ENCODE data around the gene M6PR. TPM values are rescaled to one million over a fixed set of nuclear protein-coding genes. Genes with fewer than 3 reads are reported as not detected.
"Not testable (repeated sequence)": the region's sequence is repeated elsewhere in the genome, so short reads cannot be mapped to it uniquely, and the experiment has no call there.

The M6PR gene
- total and polyA plus RNA-seq, 5 donors from 2014 or later = 132 to 272 (median 255) TPM

DNA sequence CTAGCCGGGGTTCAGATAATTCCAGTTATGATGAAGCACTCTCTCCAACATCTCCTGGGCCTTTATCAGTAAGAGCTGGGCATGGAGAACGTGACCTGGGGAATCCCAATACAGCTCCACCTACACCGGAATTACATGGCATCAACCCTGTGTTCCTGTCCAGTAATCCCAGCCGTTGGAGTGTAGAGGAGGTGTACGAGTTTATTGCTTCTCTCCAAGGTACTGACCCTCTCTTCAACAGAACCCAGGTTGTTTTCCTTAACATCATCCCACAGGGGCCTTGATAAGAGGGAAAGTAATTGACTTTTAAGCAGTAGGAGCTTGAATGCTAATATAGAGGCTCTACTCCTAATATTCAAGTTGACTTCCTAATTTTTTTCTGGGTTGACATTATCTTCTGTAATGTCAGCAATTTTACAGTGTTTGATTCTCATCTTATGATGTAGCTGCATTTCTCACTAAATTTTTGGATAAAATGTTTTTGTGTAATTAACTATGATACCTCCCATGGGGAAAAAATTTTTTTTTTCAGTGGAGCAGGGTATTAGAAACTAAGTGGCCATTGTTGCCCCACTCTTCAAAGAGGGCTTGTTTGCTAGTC, 11.5 kb downstream of the M6PR start:
- Mint-ChIP-seq H3K27ac (peak overlapping the region in 1 of 3 donors; percentile 83), H3K36me3 (peaks cover 51% of the 10 kb centered on the region)
- H3K27me3 ChIP-seq (ENCODE audit: control insufficient read depth, insufficient read depth, low read length); H3K27ac ChIP-seq (ENCODE audit: insufficient read depth, low read length, poor library complexity, severe bottlenecking); H3K4me1 ChIP-seq (ENCODE audit: control insufficient read depth, insufficient read depth, low read length, poor library complexity, severe bottlenecking); DNase-seq; H3K9me3 Mint-ChIP-seq; ATAC-seq (ENCODE audit: low read depth in 2 of 2); H3K4me3 Mint-ChIP-seq; H3K9me3 ChIP-seq (ENCODE audit: control insufficient read depth in 2 of 2, low read length in 2 of 2); H3K4me3 ChIP-seq (ENCODE audit: low read depth, low read length); H3K4me1 Mint-ChIP-seq; H3K27me3 Mint-ChIP-seq: not testable (repeated sequence)
- H3K36me3 ChIP-seq (ENCODE audit: control insufficient read depth, insufficient read depth, low read length) = peaks cover 56% of the 10 kb centered on the region

DNA sequence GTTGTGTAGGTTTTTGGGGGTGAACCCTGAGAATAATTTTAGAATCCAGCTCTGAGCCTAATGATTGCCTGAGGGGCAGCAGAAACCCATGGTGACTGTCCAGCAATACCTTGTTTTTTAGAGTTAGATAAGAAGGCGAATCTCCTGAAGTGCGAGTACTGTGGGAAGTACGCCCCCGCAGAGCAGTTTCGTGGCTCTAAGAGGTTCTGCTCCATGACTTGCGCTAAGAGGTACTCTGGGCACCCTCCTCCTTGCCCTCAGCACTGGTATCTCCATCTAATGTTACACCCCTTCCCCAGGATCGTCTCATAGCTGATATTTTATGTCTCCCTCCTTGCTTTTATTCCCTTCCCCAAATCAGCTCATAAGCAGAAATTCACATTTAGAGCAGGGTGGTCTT, 12.7 kb downstream of the M6PR start:
- peaks cover 0 to 4% (median 1%) of the 10 kb centered on the region in 4 donors for H3K4me1 Mint-ChIP-seq
- no peaks in the 10 kb centered on the region for H3K9me3 ChIP-seq (ENCODE audit: control insufficient read depth in 2 of 2, low read length in 2 of 2)
- peaks cover 51% of the 10 kb centered on the region for H3K36me3 ChIP-seq (ENCODE audit: control insufficient read depth, insufficient read depth, low read length)
- DNase-seq (no peak), ATAC-seq (ENCODE audit: low read depth in 2 of 2) (no peak)
- no peaks in the 10 kb centered on the region for H3K27me3 Mint-ChIP-seq
- H3K4me3 Mint-ChIP-seq = no peak overlapping the region
- no peaks in the 10 kb centered on the region for H3K27me3 ChIP-seq (ENCODE audit: control insufficient read depth, insufficient read depth, low read length)
- peak overlapping the region in 1 of 3 donors; percentile 26 for H3K27ac Mint-ChIP-seq
- peaks cover 48% of the 10 kb centered on the region for H3K36me3 Mint-ChIP-seq
- no peaks in the 10 kb centered on the region for H3K4me1 ChIP-seq (ENCODE audit: control insufficient read depth, insufficient read depth, low read length, poor library complexity, severe bottlenecking)
- H3K9me3 Mint-ChIP-seq = no peaks in the 10 kb centered on the region
- no peak overlapping the region for H3K4me3 ChIP-seq (ENCODE audit: low read depth, low read length)
- H3K27ac ChIP-seq (ENCODE audit: insufficient read depth, low read length, poor library complexity, severe bottlenecking) = no peak overlapping the region

DNA sequence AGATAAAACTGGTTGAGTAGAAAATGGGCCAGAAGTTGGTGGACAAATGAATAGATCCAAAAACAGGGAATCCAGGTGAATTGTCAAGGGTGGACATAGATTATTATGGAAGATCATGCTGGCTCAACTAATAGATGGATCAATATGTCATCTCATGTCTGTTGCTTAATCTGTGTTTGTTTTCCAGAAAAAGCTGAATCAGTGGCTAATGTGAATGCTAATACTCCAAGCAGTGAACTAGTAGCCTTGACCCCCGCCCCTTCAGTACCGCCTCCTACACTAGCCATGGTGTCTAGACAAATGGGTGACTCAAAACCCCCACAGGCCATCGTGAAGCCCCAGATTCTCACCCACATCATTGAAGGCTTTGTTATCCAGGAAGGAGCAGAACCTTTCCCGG, 15.4 kb downstream of the M6PR start:
- Mint-ChIP-seq H3K36me3 (peaks cover 47% of the 10 kb centered on the region), H3K27ac (peak overlapping the region in 2 of 3 donors; percentile 5 to 58)
- not testable (repeated sequence) for H3K4me1 Mint-ChIP-seq; H3K9me3 ChIP-seq (ENCODE audit: control insufficient read depth in 2 of 2, low read length in 2 of 2); H3K27me3 ChIP-seq (ENCODE audit: control insufficient read depth, insufficient read depth, low read length); H3K9me3 Mint-ChIP-seq; DNase-seq; ATAC-seq (ENCODE audit: low read depth in 2 of 2); H3K4me1 ChIP-seq (ENCODE audit: control insufficient read depth, insufficient read depth, low read length, poor library complexity, severe bottlenecking); H3K4me3 ChIP-seq (ENCODE audit: low read depth, low read length); H3K27me3 Mint-ChIP-seq; H3K27ac ChIP-seq (ENCODE audit: insufficient read depth, low read length, poor library complexity, severe bottlenecking); H3K4me3 Mint-ChIP-seq
- H3K36me3 ChIP-seq (ENCODE audit: control insufficient read depth, insufficient read depth, low read length) = peaks cover 55% of the 10 kb centered on the region

DNA sequence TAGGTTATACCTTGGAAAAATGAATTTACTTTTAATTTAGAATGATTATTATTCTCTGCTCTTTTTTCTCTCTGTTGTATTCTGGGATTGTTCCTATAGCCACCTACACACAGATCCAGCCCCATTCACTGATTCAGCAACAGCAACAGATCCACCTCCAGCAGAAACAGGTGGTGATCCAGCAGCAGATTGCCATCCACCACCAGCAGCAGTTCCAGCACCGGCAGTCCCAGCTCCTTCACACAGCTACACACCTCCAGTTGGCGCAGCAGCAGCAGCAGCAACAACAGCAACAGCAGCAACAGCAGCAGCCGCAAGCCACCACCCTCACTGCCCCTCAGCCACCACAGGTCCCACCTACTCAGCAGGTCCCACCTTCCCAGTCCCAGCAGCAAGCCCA, 17.0 kb downstream of the M6PR start:
- not testable (repeated sequence) for DNase-seq; H3K9me3 ChIP-seq (ENCODE audit: control insufficient read depth in 2 of 2, low read length in 2 of 2); H3K27me3 ChIP-seq (ENCODE audit: control insufficient read depth, insufficient read depth, low read length); H3K27me3 Mint-ChIP-seq; H3K4me3 ChIP-seq (ENCODE audit: low read depth, low read length); ATAC-seq (ENCODE audit: low read depth in 2 of 2); H3K4me3 Mint-ChIP-seq; H3K27ac Mint-ChIP-seq; H3K4me1 ChIP-seq (ENCODE audit: control insufficient read depth, insufficient read depth, low read length, poor library complexity, severe bottlenecking); H3K9me3 Mint-ChIP-seq; H3K4me1 Mint-ChIP-seq; H3K27ac ChIP-seq (ENCODE audit: insufficient read depth, low read length, poor library complexity, severe bottlenecking)
- H3K36me3 ChIP-seq (ENCODE audit: control insufficient read depth, insufficient read depth, low read length) = peaks cover 52% of the 10 kb centered on the region
- peaks cover 40% of the 10 kb centered on the region for H3K36me3 Mint-ChIP-seq

DNA sequence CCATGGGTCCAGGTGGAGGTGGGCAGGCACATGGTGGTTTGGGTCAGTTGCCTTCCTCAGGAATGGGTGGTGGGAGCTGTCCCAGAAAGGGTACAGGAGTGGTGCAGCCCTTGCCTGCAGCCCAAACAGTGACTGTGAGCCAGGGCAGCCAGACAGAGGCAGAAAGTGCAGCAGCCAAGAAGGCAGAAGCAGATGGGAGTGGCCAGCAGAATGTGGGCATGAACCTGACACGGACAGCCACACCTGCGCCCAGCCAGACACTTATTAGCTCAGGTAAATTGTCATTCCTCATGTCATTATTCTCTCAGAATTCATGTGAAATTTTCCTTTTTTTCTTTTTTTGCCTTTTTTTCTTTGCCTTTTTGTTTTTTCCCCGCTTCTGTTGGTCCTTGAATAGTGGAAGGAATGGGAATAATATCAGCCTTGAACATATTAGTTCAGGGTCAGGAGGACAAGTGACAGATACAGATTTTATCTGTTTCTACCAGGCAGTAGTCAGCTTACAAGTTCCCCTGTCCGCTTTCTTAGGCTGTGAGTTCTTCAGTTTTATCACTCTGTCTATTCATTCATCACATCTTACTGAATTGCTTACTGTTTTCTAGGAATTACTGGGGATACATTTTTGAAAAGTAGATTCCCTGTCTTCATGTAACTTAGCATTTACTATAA, 18.7 kb downstream of the M6PR start:
- not testable (repeated sequence) for H3K4me1 ChIP-seq (ENCODE audit: control insufficient read depth, insufficient read depth, low read length, poor library complexity, severe bottlenecking); H3K27ac Mint-ChIP-seq; H3K4me1 Mint-ChIP-seq; H3K27ac ChIP-seq (ENCODE audit: insufficient read depth, low read length, poor library complexity, severe bottlenecking); H3K9me3 ChIP-seq (ENCODE audit: control insufficient read depth in 2 of 2, low read length in 2 of 2); H3K4me3 ChIP-seq (ENCODE audit: low read depth, low read length); H3K27me3 ChIP-seq (ENCODE audit: control insufficient read depth, insufficient read depth, low read length); H3K4me3 Mint-ChIP-seq; ATAC-seq (ENCODE audit: low read depth in 2 of 2); H3K9me3 Mint-ChIP-seq; H3K27me3 Mint-ChIP-seq; DNase-seq
- H3K36me3 ChIP-seq (ENCODE audit: control insufficient read depth, insufficient read depth, low read length) = peaks cover 45% of the 10 kb centered on the region
- peaks cover 29% of the 10 kb centered on the region for H3K36me3 Mint-ChIP-seq

DNA sequence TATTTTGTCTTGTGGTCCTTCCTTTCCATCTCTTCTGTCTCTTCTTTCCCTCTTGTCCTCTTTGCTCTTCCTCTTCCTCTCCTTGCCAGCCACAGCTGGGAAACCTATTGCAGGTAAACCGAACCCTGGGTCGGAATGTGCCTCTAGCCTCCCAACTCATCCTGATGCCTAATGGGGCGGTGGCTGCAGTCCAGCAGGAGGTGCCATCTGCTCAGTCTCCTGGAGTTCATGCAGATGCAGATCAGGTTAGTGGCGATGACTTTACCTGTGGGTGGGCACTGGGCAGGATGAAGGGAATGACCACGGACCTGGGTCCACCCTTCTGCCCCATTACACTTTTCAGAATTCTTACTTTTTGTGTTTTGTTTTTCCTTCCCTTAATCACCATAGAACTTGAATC, 26.9 kb downstream of the M6PR start:
- DNase-seq = no peak

DNA sequence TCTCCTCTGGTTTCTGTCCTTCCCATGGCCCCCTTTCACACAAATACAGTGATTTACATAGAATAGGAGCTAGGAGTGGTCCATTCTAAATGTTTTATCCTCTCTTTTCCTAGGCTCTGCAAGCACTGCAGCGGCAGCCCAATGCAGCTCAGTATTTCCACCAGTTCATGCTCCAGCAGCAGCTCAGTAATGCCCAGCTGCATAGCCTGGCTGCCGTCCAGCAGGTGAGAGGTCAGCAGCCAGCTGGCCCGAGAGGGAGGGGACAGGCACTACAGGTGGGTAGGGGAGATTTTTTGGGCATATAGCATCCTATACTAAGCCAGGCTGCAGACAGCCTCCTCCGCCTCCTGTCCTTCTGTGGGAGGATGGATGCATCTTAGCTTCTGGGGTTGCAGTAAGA, 29.8 kb downstream of the M6PR start:
- not testable (repeated sequence) for H3K27ac ChIP-seq (ENCODE audit: insufficient read depth, low read length, poor library complexity, severe bottlenecking); H3K9me3 ChIP-seq (ENCODE audit: control insufficient read depth in 2 of 2, low read length in 2 of 2); H3K9me3 Mint-ChIP-seq; DNase-seq; H3K4me1 Mint-ChIP-seq; H3K27me3 ChIP-seq (ENCODE audit: control insufficient read depth, insufficient read depth, low read length); H3K4me3 ChIP-seq (ENCODE audit: low read depth, low read length); H3K27me3 Mint-ChIP-seq; H3K4me3 Mint-ChIP-seq; H3K27ac Mint-ChIP-seq; ATAC-seq (ENCODE audit: low read depth in 2 of 2)
- peaks cover 31% of the 10 kb centered on the region for H3K36me3 Mint-ChIP-seq
- Histone ChIP-seq H3K4me1 (ENCODE audit: control insufficient read depth, insufficient read depth, low read length, poor library complexity, severe bottlenecking) (peaks cover 18% of the 10 kb centered on the region), H3K36me3 (ENCODE audit: control insufficient read depth, insufficient read depth, low read length) (peaks cover 35% of the 10 kb centered on the region)

More for the DNA sequence above, 26.9 kb downstream of the M6PR start:
- Mint-ChIP-seq H3K4me3 (no peak overlapping the region), H3K27me3 (no peaks in the 10 kb centered on the region), H3K36me3 (peaks cover 31% of the 10 kb centered on the region), H3K27ac (peak overlapping the region in 2 of 3 donors; percentile 27 to 64), H3K4me1 (peaks cover 0 to 3% (median 0%) of the 10 kb centered on the region in 4 donors), H3K9me3 (peaks cover 0 to 2% (median 0%) of the 10 kb centered on the region in 7 donors)
- Histone ChIP-seq H3K36me3 (ENCODE audit: control insufficient read depth, insufficient read depth, low read length) (peaks cover 37% of the 10 kb centered on the region), H3K9me3 (ENCODE audit: control insufficient read depth in 2 of 2, low read length in 2 of 2) (no peaks in the 10 kb centered on the region), H3K27me3 (ENCODE audit: control insufficient read depth, insufficient read depth, low read length) (no peaks in the 10 kb centered on the region), H3K4me3 (ENCODE audit: low read depth, low read length) (no peak overlapping the region), H3K27ac (ENCODE audit: insufficient read depth, low read length, poor library complexity, severe bottlenecking) (no peak overlapping the region), H3K4me1 (ENCODE audit: control insufficient read depth, insufficient read depth, low read length, poor library complexity, severe bottlenecking) (no peaks in the 10 kb centered on the region)
- no peak for ATAC-seq (ENCODE audit: low read depth in 2 of 2)

DNA sequence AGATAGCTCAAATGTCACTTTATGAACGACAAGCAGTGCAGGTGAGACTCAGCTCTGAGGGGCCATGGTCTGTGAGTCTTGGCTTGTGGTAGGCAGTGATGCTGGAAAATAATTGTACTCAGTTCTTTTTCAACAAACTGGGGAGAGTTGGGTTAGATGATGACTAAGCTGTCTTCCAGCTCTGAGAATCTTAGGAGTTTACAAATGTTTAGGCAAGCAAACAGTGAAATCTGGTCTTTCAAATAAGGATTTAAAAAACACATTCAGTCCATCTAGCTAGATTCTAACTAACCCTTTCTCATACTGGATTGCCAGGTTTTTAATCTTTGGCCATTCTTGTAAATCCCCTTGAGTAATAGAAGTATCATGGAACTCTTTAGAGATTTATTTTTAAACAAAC, 31.7 kb downstream of the M6PR start:
- Histone ChIP-seq H3K4me3 (ENCODE audit: low read depth, low read length) (no peak overlapping the region), H3K27me3 (ENCODE audit: control insufficient read depth, insufficient read depth, low read length) (no peaks in the 10 kb centered on the region), H3K27ac (ENCODE audit: insufficient read depth, low read length, poor library complexity, severe bottlenecking) (no peak overlapping the region), H3K4me1 (ENCODE audit: control insufficient read depth, insufficient read depth, low read length, poor library complexity, severe bottlenecking) (peaks cover 26% of the 10 kb centered on the region), H3K9me3 (ENCODE audit: control insufficient read depth in 2 of 2, low read length in 2 of 2) (no peaks in the 10 kb centered on the region), H3K36me3 (ENCODE audit: control insufficient read depth, insufficient read depth, low read length) (peaks cover 28% of the 10 kb centered on the region)
- peaks cover 22% of the 10 kb centered on the region for H3K36me3 Mint-ChIP-seq
- H3K4me1 Mint-ChIP-seq = peaks cover 0 to 15% (median 11%) of the 10 kb centered on the region in 4 donors
- no peak overlapping the region for H3K27ac Mint-ChIP-seq
- no peaks in the 10 kb centered on the region for H3K27me3 Mint-ChIP-seq
- peaks cover 0 to 2% (median 0%) of the 10 kb centered on the region in 7 donors for H3K9me3 Mint-ChIP-seq
- ATAC-seq (ENCODE audit: low read depth in 2 of 2) = no peak
- H3K4me3 Mint-ChIP-seq = no peak overlapping the region
- no peak for DNase-seq
